HepG2 (cell line): Measurements from ENCODE around the gene POMGNT2. TPM values are rescaled to one million over a fixed set of nuclear protein-coding genes. Genes with fewer than 3 reads are reported as not detected.

Source experiments
- AHR ChIP-seq: IDR thresholded peaks from 2 replicates; pipeline ENCODE4 v1.6.1; 2018; ENCODE audit warnings: missing genetic modification reagents, missing compliant biosample characterization
- CEBPB ChIP-seq: IDR thresholded peaks from 2 replicates; pipeline ENCODE4 v1.6.1; 2011; ENCODE audit warnings: low read depth, low read length, improper control_type of control experiment, borderline replicate concordance
- DR1 ChIP-seq: sonication (generic); formaldehyde crosslinking; IDR thresholded peaks from 2 replicates; pipeline ENCODE4 v1.8.0; 2021; ENCODE audit warnings: mild to moderate bottlenecking, missing genetic modification reagents, inconsistent platforms
- PAX8 ChIP-seq: sonication (generic); formaldehyde crosslinking; IDR thresholded peaks from 2 replicates; pipeline ENCODE4 v1.8.0; 2022; ENCODE audit warnings: mild to moderate bottlenecking, missing genetic modification reagents, borderline replicate concordance
- PRDM10 ChIP-seq: sonication (generic); formaldehyde crosslinking; IDR thresholded peaks from 2 replicates; pipeline ENCODE4 v1.4.0; 2020; ENCODE audit warnings: low read depth, missing genetic modification reagents
- RARA ChIP-seq: IDR thresholded peaks from 2 replicates; pipeline ENCODE4 v1.6.1; 2016; ENCODE audit warnings: missing genetic modification reagents, missing compliant biosample characterization
- SMC3 ChIP-seq: IDR thresholded peaks from 2 replicates; pipeline ENCODE4 v1.6.1; 2011; ENCODE audit warnings: low read length, improper control_type of control experiment
- TEAD3 ChIP-seq: optimal IDR thresholded peaks from 2 replicates; pipeline ENCODE3; 2016; ENCODE audit warnings: borderline replicate concordance
- XBP1 ChIP-seq: sonication (generic); formaldehyde crosslinking; IDR thresholded peaks from 2 replicates; pipeline ENCODE4 v1.5.0; 2020; ENCODE audit warnings: missing genetic modification reagents
- YEATS2 ChIP-seq: sonication (generic); formaldehyde crosslinking; IDR thresholded peaks from 2 replicates; pipeline ENCODE4 v1.4.0; 2020; ENCODE audit warnings: missing genetic modification reagents, borderline replicate concordance
- ZNF777 ChIP-seq: sonication (generic); formaldehyde crosslinking; IDR thresholded peaks from 2 replicates; pipeline ENCODE4 v1.4.0; 2020; ENCODE audit warnings: missing genetic modification reagents
- ZNF891 ChIP-seq: sonication (generic); formaldehyde crosslinking; IDR thresholded peaks from 2 replicates; pipeline ENCODE4 v1.5.0; 2020; ENCODE audit warnings: mild to moderate bottlenecking, missing genetic modification reagents
- ZSCAN22 ChIP-seq: sonication (generic); formaldehyde crosslinking; IDR thresholded peaks from 2 replicates; pipeline ENCODE4 v1.4.0; 2020; ENCODE audit warnings: mild to moderate bottlenecking, missing genetic modification reagents
- polyA plus RNA-seq, 8 experiments: library from polyadenylated mRNA; depleted of rRNA in 3 of 8; stranded (reverse) in 7 of 8; unstranded in 1 of 8; fragments of >200 nt; fragmentation: Illumina TruSeq in 4 of 8; extraction: Trizol in 4 of 8; gene quantifications; 2 replicates each; pipeline versions ENCODE4 v1.2.1 to v1.2.3, GENCODE V29; 2011 to 2016; ENCODE audit warnings: low read depth in 4 of 8, missing spikeins in 1 of 8, mixed read lengths in 1 of 8; ENCODE audit not compliant: insufficient read depth in 1 of 8
- total RNA-seq, 5 experiments: library from RNA; depleted of rRNA; stranded (reverse); fragments of >200 nt; fragmentation: Illumina TruSeq; extraction: Trizol; gene quantifications; 2 replicates each; pipeline ENCODE4 v1.2.3, GENCODE V29; 2016; ENCODE audit warnings: low read depth in 1 of 5
- TF ChIP-seq, protein P1 (sequence below): sonication (generic); formaldehyde crosslinking; IDR thresholded peaks from 2 replicates; pipeline ENCODE4 v1.4.0; 2020; ENCODE audit warnings: missing genetic modification reagents
- TF ChIP-seq, protein P2 (sequence below): sonication (generic); formaldehyde crosslinking; conservative IDR thresholded peaks from 2 replicates; pipeline ENCODE4 v1.5.0; 2020; ENCODE audit warnings: missing genetic modification reagents

The POMGNT2 gene
- total and polyA plus RNA-seq, 2 of the 13 experiments (the other 11 are each of a cell fraction or from before 2014, with no cell fraction given) = 10.5 to 12.4 TPM

- TF ChIP-seq, protein P1, sequence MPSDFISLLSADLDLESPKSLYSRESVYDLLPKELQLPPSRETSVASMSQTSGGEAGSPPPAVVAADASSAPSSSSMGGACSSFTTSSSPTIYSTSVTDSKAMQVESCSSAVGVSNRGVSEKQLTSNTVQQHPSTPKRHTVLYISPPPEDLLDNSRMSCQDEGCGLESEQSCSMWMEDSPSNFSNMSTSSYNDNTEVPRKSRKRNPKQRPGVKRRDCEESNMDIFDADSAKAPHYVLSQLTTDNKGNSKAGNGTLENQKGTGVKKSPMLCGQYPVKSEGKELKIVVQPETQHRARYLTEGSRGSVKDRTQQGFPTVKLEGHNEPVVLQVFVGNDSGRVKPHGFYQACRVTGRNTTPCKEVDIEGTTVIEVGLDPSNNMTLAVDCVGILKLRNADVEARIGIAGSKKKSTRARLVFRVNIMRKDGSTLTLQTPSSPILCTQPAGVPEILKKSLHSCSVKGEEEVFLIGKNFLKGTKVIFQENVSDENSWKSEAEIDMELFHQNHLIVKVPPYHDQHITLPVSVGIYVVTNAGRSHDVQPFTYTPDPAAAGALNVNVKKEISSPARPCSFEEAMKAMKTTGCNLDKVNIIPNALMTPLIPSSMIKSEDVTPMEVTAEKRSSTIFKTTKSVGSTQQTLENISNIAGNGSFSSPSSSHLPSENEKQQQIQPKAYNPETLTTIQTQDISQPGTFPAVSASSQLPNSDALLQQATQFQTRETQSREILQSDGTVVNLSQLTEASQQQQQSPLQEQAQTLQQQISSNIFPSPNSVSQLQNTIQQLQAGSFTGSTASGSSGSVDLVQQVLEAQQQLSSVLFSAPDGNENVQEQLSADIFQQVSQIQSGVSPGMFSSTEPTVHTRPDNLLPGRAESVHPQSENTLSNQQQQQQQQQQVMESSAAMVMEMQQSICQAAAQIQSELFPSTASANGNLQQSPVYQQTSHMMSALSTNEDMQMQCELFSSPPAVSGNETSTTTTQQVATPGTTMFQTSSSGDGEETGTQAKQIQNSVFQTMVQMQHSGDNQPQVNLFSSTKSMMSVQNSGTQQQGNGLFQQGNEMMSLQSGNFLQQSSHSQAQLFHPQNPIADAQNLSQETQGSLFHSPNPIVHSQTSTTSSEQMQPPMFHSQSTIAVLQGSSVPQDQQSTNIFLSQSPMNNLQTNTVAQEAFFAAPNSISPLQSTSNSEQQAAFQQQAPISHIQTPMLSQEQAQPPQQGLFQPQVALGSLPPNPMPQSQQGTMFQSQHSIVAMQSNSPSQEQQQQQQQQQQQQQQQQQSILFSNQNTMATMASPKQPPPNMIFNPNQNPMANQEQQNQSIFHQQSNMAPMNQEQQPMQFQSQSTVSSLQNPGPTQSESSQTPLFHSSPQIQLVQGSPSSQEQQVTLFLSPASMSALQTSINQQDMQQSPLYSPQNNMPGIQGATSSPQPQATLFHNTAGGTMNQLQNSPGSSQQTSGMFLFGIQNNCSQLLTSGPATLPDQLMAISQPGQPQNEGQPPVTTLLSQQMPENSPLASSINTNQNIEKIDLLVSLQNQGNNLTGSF (CRISPR knock-in tag) = 0 out of 2 replicates have a peak, but pooled peaks have one; percentile 48
- TF ChIP-seq TEAD3 (peak; percentile 7), PRDM10 (CRISPR knock-in tag) (no peak), YEATS2 (CRISPR knock-in tag) (no peak), ZNF777 (CRISPR knock-in tag) (no peak), CEBPB (peak; percentile 58; the same call in 1 of the 2 replicates), PAX8 (CRISPR knock-in tag) (no peak), AHR (CRISPR knock-in tag) (no peak), RARA (CRISPR knock-in tag) (no peak), ZNF891 (no peak), DR1 (CRISPR knock-in tag) (no peak), SMC3 (peak; percentile 56), ZSCAN22 (CRISPR knock-in tag) (peak; percentile 92), XBP1 (CRISPR knock-in tag) (no peak)
- TF ChIP-seq, protein P2, sequence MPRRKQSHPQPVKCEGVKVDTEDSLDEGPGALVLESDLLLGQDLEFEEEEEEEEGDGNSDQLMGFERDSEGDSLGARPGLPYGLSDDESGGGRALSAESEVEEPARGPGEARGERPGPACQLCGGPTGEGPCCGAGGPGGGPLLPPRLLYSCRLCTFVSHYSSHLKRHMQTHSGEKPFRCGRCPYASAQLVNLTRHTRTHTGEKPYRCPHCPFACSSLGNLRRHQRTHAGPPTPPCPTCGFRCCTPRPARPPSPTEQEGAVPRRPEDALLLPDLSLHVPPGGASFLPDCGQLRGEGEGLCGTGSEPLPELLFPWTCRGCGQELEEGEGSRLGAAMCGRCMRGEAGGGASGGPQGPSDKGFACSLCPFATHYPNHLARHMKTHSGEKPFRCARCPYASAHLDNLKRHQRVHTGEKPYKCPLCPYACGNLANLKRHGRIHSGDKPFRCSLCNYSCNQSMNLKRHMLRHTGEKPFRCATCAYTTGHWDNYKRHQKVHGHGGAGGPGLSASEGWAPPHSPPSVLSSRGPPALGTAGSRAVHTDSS = no peak
Observed at GRCh38 chr3:43071313-43071893, 34.5 kb downstream of the POMGNT2 start (continued).
